Head of caudate nucleus (tissue), 42 donors: Measurements from ENCODE around the gene DPYD.

Experiments used
- DNase-seq, 42 donors: peaks; one replicate each; pipeline versions ENCODE4 v3.0.0 to v3.0.0-alpha.2; 2020 to 2021; ENCODE audit warnings: mixed read lengths in 7 of 42
- intact Hi-C: fragments of 100-400 bp; cut with DNase I; formaldehyde crosslinking; loops from one replicate; pipeline ENCODE4 v1.15.0; 2022

DPYD gene

GRCh38 chr1:97744977-97745376, 175.9 kb downstream of the DPYD start:
- intact Hi-C loops: no loop called here
- DNase-seq: no peak

DNA sequence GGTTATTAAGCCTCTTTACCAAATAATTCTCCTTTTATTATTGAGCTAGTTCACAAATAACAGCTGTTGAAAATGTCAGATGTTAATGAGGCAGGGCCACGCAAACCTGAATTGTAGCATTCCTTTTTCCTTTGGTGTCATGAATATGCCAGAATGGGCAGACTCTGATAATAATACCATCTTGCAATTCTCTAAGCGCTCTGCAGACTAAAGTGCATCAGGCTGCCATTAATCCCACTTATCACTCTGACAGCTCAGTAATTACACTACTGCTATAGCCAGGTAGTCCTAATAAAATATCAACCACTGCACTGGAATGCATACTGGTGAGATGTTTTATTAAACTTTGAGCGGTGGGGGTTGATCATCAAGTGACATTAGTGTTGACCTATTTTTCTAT, 177.7 kb downstream of the DPYD start:
- intact Hi-C loops: no loop called here
- no peak for DNase-seq

DNA sequence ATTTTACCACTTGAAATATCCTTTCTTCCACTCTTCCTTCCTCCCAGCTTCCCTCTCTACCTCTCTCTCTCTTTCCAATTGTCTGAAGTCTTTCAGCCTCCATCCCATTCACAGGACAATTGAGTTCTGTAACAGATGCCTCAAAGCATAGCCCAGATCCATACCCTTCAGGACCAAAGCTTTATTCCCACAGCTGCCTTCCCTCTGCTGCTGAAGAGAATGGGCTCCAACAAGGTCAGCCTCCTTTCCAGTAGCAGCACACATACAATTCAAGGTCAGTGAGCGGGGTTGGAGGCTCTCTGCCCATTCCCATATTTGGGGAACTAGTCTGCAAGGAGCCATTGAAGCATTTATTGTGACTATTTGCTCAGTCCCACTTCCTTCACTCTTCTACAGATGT, 179.9 kb downstream of the DPYD start:
- no peak for DNase-seq
- intact Hi-C loops: no loop called here

DNA sequence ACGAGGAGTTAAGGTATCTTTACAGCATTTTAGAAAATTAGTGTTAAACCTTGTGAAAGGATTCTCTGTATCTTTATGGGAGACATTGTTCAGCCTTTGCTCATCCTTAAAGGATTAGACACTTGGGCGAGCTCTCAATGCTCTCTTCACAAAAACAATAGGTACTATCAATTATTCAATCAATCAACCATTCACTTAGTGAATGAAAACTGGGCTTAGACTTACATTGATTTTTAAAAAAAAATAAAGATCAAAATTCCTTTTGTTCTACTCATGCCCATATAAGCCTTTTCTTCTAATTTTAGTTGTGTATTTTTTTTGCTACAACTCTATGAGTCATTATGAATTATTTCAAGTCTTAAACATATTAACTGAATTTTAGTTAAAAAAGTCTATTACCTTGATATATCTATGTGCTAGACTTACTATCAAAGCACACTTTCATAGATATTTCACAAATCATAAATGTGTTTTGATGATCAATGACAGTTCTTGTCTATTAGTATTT, 181.2 kb downstream of the DPYD start:
- DNase-seq: no peak
- intact Hi-C loops: no loop called here

GRCh38 chr1:97738270-97738669, 182.6 kb downstream of the DPYD start:
- DNase-seq: no peak
- intact Hi-C loops: no loop called here

DNA sequence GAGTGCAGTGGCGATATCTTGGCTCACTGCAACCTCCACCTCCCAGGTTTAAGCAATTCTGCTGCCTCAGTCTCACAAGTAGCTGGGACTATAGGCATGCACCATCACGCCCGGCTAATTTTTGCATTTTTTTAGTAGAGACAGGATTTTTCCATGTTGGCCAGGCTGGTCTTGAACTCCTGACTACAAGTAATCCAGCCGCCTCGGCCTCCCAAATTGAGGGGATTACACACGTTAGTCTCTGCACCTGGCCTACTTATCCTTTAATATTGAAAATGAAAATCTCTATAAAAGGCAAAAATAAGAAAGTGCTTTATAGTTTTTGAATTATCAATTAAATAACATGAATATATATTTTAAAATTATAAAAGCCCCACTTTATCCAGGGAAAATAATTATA, 190.6 kb downstream of the DPYD start:
- peak in 1 of 42 donors; percentile 17 for DNase-seq
- intact Hi-C loops: no loop called here

DNA sequence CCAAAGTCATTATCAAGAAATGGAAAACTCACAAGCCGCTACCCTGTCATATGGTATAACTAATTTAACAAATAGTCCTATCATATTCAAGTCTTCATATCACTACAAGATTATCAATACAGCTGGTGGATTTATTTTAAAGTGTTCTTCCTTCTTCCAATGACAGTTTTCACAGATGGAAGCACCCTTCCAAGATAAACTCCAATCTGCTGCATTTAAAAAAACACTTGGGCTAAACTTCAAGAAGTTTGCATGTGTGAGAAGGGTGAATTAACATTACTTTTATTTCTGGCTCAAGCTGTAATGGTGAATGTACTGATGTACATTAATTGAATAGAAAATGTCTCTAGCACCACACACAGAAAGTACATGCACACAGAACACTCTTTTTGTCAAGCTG, 192.4 kb downstream of the DPYD start:
- DNase-seq: no peak

DNA sequence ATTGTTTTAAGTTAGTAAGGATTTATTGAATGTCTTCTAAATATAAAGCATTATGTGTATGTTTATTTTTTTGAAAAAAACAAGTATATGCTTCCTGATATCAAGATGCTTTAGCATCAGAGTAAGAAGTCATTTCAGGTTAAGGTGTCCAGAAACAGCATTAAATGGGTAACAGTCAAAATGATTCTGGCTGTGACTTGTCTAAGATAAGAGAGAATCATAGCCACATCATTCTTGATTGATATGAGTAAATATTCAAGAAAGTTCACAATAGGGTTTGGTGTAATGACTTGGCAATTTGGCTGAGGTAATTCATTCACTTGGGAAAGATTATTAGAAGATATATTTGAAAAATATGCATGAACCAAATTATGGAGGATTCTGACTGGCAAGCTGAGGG, 193.8 kb downstream of the DPYD start:
- intact Hi-C loops: no loop called here
- no peak for DNase-seq

More for the DNA sequence above, 192.4 kb downstream of the DPYD start:
- intact Hi-C loops: no loop called here

GRCh38 chr1:97726386-97726785, 194.4 kb downstream of the DPYD start:
- intact Hi-C loops: no loop called here
- DNase-seq: no peak

DNA sequence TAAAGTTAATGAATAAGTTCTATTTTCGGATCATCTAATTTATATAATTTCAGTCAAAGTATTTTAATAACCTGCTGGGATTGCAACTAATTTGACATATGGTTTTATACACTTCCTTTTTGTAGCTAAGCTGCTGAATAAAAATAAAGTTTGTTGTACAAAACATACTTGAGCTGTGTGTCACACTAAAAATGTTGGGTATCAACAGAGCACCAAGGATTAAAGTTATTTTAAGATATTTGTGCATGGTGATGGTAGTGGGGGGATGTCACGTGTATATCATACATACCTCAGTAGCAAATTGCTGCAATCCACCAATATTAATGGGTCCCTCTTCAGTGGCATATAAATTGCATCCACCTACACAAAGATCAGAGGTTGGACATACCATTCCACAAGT, 199.6 kb downstream of the DPYD start:
- DNase-seq: no peak
- intact Hi-C loops: no loop called here

DNA sequence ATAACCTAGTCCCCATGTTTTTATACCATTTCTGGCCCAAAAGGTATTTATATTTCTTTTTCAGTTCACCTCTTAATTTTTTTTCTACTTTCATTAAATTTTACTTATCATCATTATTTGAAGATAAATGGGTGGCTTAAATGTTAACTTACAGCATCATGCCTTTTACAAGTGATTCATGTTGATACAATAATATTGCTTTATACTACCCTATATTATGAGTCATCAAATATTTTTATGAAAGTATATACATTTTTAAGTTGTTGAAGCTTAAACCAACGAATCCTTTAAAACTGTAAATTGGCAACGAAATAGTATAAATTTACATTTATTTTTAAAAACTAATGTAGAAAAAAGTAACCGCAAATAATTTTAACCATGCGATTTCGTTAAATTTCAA, 207.9 kb downstream of the DPYD start:
- intact Hi-C loops: no loop called here
- no peak for DNase-seq

DNA sequence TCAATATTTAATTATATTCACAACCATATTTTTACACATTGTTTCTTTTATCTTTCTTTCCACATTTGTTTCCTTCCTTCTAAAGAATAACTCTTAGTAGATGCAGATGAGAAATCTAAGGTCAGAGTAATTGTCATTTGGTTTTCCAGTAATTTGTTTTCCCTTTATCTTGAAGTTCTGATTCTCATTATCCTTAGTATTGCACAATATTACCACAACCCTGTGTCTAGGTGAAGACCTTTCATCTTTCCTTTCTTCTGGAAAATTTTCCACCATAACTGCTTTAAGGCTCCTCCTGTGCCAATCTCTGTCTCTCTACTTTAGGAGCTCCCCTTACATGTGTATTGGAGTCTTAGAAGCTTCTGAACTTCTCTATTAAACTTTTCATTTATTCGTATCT, 209.0 kb downstream of the DPYD start:
- no peak for DNase-seq
- intact Hi-C loops: no loop called here

DNA sequence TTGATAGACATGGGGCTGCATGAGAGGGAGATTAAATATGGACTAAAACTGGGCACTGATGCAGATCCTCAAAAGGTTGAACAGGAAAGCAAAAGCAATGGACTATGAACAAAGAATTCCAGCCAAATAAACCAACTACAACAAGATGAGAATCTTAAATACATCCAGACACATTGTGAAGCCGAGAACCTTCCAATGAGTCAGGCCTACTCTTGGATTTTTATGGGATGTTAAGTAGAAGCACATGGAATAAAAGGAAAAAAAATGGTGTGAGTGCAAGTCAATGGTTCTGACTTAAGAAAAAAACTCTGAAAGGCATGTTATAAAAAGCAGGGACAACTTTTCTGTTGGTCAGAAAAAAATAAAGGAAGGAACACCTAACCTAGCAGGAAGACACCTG, 227.2 kb downstream of the DPYD start:
- DNase-seq: no peak

DNA sequence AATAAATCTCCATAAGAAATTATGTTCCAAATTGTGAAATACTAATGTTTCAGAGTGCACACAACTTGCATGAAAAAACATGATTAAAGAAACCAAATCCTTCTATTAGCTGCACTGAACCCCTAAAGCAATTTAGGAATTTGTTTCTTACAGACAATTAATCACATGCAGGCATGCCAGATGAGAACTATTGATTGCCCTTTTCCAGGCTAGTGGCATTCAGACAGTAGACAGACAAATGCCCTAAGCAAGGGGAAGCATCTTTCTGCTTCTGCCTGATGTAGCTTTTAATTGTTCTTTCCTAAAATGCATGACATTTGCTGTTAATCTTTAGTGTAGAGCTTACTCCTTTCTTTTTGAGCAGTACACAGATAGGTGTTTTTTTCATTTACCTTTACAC, 229.5 kb downstream of the DPYD start:
- intact Hi-C loops: no loop called here
- DNase-seq: no peak

More for the DNA sequence above, 227.2 kb downstream of the DPYD start:
- intact Hi-C loops: no loop called here

DNA sequence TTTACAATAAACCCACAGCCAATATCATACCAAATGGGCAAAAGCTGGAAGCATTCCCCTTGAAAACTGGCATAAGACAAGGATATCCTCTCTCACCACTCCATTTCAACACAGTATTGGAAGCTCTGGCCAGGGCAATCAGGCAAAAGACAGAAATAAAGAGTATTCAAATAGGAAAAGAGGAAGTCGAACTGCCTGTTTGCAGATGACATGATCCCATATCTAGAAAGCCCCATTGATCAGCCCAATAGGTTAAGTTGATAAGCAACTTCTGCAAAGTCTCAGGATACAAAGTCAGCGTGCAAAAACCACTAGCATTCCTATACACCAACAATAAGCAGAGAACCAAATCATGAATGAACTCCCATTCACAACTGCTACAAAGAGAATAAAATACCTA, 235.5 kb downstream of the DPYD start:
- intact Hi-C loops: no loop called here
- DNase-seq: no peak

GRCh38 chr1:97680894-97681293, 239.9 kb downstream of the DPYD start:
- no peak for DNase-seq
- intact Hi-C loops: no loop called here

DNA sequence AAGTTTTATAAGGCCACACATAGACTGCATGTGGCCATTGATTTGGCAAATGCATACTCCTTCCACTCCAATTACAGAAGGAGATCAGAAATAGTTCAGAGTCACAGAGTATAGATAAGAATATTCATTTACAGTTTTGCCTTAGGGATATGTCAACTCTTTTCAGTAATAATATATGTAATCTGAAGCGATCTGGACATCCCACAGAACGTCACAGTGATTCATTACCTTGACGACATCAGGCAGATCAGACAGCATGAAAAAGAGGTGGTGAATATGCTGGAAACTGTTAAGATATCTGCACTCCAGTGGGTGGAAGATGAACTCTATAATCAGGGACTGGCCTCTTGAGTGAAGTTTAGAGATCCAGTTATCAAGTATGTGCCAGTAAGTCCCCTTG, 240.4 kb downstream of the DPYD start:
- no peak for DNase-seq
- intact Hi-C loops: no loop called here

GRCh38 chr1:97677702-97678101, 243.1 kb downstream of the DPYD start:
- intact Hi-C loops: no loop called here
- no peak for DNase-seq

- intact Hi-C loops: no loop called here
- no peak for DNase-seq
Measured at GRCh38 chr1:97674517-97674916, 246.3 kb downstream of the DPYD start.

DNA sequence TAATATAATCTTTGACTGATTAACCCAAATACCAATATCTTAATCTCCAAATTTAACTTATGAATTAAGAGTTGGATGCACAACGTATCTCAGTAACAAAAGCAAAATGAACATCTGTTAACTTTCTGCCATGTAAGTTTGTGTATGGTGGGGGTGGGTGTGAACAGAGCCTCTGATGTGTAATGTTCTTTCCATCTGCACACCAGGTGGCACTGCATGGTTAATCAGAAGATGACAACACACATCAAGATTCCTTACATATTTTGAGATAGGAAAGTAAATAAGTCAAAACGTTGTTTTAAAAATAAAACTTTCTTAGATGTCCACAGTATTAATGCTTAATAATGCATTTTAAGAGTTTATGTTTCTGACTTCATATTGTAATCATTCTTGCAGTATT, 251.9 kb downstream of the DPYD start:
- peak in 1 of 42 donors; percentile 5 for DNase-seq
- intact Hi-C loops: no loop called here

DNA sequence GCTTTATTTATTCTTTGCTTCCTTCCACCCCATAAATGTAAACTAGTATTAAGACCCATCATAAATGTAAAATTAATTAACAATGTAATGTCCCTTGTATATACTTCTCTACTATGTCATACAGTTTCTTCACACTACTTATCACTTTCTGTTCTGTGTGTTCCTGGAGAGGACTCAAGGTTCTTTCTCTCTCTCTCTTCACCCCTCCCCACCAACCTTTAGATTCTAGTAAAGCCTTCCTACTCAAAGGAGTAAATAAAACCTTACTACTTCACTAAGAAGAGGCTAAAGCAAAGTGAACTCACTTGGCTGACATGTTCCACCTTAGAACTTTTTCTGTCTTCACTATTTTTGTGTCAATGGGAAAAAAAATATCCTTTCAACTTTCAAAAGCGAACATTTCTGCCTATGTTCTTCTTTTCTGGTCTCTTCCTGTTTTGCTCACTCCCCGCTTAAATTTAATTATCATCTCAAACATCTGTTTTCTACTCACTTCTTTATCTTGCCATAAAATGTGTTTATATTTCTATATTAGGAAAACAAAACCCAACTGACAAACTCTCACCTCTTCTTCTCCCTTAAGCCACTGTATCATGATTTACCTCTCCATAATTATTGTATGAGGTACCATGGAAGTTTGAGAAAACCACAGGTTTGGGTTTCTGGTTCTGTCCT, 260.3 kb downstream of the DPYD start:
- intact Hi-C loops: no loop called here
- no peak for DNase-seq
